SH-SY5Y (cell line): ENCODE results near the gene MICAL3.

Source experiments
- GATA2 ChIP-seq: IDR thresholded peaks from 2 replicates; pipeline ENCODE4 v1.6.1; 2011; ENCODE audit warnings: mild to moderate bottlenecking, low read depth, low read length
- GATA3 ChIP-seq: IDR thresholded peaks from 2 replicates; pipeline ENCODE4 v1.6.1; 2011; ENCODE audit warnings: low read depth, mild to moderate bottlenecking, low read length, moderate library complexity

DNA sequence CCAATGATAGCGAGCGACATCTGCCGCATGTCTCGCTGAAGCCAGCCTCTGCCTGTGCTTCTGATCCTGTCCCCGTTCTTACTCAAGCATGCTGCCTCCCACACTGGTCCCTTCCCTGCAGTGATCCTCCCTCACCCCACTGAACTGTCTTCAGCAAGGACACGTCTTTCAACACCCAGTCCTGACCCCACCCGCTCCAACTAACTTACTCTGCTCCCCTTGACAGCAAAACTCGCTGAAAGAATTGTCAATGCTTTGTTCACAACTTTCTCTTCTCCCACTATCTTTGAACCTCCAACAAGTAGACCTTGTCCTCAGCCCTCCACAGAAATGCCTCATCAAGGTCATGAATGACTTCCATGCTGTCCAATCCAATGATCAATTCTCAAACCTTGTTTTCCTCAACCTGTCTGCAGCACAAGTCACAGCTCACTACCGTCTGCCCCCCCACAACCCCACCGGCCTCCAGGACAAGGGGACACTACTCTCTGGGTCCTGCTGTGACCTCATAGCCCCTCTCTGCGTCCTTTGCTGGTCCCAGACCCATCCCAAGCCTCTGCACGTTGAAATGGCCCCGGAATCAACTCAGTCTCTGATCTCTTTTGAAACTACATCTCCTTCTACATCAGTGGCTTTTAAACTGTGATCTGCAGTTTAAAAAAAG is 108.0 kb downstream of the MICAL3 start:
- no peak for TF ChIP-seq GATA3
- TF ChIP-seq GATA2: no peak
